NCI-H2171 treated with DMSO at 0.1 percent for 48 hours (cell line): ENCODE results near the gene COX19.
"Not testable (repeated sequence)": the region's sequence is repeated elsewhere in the genome, so short reads cannot be mapped to it uniquely, and the experiment has no call there.

Experiments used
- DNase-seq: peaks from one replicate; lab custom pipeline; 2025; lab: John Stamatoyannopoulos, UW

Gene COX19

DNA sequence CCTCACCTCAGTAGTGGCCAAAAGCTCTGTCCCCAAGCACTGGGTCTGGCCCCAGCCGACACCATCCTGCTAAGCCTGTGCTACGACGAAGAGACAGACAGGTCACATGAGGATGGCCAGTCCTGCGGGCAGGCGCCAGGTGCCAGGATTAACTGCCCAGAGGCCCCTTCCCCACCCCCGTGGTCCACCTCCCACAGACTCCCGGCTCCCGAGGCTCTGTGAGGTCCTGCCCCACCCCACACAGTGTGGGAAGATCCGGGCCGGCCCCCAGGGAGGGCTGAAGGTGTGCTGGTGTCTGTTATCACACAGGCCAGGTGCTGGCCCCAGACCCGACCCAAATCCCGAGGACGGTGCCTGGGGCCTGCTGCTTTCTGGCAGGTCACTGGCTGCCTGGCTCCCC lies 34.9 kb upstream of the COX19 start:
- no peak for DNase-seq

DNA sequence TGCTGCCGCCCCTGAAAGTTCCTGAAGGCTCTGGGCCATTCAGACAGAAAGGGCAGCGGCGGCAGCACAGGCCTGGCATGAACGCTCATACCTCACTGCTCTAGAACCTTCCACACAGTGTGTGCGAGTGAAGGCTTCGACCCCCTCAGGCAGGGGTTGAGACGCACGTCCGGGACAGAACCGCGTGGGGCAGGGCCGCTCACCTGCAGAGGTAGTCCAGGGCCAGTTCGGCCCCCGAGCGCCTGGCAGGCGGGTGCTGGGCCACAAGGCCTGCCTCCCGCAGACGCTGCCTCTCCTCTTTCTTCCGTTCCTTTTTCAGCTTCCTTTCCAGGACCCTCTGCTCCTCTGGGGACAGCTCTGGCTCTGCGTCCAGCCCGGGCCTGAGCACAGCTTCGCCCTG lies 34.4 kb upstream of the COX19 start:
- DNase-seq: no peak

DNA sequence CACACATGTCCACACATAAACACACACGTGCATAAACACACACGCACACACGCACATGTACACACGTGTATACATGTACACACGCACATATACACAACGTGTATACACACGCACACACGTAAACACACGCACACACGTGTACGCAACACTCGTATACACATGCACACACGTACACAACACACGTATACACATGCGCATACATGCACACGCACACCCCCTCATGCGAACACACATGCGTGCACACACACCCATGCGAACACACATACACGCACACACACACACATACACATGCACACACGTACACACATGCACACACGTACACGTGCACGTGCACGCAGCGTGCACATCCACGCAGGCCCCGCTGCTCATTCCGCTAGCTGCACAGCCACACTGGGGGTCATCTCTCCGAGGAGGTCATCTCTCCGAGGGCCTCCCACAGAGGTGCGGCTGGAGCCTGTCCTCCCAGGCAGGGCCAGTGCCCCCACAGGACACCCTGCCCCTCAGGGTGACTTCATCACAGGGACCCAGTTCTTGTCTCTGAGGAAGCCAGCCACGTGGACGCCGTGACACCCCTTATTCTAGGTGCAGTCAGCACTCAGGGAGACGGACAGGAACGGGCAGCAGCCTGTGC lies 33.5 kb upstream of the COX19 start:
- DNase-seq: no peak

DNA sequence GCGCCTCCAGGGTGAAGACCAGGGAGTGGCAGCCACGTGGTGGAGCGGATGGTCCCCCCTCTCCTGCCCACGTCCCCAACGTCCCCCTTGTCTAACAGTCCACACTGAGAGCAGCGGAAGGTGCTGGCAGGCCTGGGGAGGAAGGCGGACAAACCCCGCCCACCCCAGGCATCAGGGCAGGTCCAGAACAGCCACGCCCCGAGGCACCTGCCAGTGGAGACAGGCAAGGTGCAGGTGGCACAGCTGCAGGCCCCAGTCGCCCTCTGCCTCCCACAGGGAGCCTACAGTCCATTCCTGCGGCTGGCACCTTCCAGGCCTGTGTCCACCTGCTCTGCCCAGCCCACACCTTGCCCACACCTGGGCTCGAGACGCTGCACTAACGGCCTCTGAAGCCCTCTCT lies 32.6 kb upstream of the COX19 start:
- DNase-seq: no peak

DNA sequence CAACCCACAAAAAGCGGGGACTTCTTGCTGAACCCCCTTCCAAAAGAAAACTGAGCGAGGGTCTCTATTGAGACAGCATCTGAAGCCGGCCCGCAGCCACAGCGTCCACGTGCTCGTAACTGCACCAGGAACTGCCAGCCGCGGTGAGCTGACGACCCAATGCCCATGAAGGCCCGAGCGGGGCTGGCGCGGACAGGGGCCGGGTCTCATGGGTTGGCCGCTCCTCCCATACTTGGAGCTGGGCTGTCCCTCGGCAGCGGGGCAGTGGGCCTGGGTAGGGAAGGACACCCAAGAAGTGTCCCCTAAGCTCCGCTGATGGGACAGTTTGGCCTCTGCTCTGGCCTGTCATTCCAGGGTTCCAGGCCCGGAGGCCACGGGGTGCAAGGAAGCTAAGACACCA lies 30.0 kb upstream of the COX19 start:
- no peak for DNase-seq

DNA sequence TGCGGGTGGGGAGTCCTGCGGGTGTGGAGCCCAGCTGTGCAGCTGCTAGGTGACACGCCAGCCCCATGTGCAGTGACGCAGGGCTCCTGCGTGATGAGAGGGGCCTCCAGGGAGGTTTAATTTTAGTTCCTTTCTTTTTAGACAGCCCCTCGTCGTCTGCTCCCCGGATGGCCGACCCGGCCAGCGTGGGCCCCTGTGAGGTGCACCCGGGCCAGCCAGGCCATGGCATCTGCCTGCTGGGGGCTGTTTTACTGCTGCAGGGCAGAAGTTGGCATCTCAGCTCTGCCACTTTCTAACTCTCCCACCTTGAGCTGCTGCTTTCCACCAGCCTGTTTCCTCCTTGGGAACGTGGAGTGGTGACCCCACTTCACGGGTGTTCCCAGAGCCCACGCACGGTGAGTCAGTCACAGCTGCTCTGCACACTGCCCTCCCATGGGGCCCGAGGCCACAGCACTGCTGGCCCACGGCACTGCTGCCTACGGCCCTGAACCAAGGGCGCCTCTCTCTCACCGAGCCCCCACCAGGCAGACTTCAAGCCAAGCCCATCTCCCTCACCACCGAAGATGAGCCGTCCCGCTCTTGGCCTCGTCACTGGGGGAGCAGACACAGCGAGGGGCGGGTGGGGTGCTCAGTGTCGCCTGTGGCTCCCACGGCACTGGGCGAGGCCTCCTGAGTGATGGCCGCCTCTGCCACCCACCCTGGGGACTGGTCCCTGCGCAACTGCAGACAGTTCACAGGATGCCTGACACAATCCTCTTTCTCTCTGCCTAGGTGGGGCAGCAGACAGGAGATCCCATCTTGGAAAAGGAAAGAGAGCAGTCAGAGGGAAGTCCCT lies 28.9 kb upstream of the COX19 start:
- DNase-seq: no peak

DNA sequence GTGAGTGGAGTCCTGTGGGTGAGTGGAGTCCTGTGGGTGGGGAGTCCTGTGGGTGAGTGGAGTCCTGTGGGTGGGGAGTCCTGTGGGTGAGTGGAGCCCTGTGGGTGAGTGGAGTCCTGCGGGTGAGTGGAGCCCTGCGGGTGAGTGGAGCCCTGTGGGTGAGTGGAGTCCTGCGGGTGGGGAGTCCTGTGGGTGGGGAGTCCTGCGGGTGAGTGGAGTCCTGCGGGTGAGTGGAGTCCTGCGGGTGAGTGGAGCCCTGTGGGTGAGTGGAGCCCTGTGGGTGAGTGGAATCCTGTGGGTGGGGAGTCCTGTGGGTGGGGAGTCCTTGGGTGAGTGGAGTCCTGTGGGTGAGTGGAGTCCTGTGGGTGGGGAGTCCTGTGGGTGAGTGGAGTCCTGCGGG lies 27.1 kb upstream of the COX19 start:
- DNase-seq: not testable (repeated sequence)

DNA sequence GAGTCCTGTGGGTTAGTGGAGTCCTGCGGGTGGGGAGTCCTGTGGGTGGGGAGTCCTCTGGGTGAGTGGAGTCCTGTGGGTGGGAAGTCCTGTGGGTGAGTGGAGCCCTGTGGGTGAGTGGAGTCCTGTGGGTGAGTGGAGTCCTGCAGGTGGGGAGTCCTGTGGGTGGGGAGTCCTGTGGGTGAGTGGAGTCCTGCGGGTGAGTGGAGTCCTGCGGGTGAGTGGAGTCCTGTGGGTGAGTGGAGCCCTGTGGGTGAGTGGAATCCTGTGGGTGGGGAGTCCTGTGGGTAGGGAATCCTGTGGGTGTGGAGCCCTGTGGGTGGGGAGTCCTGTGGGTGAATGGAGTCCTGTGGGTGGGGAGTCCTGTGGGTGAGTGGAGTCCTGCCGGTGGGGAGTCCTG lies 26.7 kb upstream of the COX19 start:
- DNase-seq: not testable (repeated sequence)

DNA sequence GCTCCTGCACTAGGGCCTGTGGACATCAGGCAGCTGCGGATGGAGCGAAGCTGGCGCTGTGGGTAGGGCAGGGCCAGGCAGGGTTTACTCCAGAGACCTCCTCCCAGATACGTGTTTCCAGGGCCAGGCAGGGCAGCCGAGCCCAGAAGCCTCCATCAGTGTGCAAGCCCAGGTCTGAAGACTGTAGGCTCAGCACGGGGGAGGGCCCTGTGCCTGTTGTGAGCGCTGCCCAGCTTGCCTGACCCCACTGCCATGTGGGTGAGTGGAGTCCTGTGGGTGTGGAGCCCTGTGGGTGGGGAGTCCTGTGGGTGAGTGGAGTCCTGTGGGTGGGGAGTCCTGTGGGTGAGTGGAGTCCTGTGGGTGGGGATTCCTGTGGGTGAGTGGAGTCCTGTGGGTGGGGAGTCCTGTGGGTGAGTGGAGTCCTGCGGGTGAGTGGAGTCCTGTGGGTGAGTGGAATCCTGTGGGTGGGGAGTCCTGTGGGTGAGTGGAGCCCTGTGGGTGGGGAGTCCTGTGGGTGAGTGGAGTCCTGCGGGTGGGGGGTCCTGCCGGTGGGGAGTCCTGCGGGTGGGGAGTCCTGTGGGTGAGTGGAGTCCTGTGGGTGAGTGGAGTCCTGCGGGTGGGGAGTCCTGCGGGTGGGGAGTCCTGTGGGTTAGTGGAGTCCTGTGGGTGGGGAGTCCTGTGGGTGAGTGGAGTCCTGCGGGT lies 25.9 kb upstream of the COX19 start:
- DNase-seq: peak; percentile 33

DNA sequence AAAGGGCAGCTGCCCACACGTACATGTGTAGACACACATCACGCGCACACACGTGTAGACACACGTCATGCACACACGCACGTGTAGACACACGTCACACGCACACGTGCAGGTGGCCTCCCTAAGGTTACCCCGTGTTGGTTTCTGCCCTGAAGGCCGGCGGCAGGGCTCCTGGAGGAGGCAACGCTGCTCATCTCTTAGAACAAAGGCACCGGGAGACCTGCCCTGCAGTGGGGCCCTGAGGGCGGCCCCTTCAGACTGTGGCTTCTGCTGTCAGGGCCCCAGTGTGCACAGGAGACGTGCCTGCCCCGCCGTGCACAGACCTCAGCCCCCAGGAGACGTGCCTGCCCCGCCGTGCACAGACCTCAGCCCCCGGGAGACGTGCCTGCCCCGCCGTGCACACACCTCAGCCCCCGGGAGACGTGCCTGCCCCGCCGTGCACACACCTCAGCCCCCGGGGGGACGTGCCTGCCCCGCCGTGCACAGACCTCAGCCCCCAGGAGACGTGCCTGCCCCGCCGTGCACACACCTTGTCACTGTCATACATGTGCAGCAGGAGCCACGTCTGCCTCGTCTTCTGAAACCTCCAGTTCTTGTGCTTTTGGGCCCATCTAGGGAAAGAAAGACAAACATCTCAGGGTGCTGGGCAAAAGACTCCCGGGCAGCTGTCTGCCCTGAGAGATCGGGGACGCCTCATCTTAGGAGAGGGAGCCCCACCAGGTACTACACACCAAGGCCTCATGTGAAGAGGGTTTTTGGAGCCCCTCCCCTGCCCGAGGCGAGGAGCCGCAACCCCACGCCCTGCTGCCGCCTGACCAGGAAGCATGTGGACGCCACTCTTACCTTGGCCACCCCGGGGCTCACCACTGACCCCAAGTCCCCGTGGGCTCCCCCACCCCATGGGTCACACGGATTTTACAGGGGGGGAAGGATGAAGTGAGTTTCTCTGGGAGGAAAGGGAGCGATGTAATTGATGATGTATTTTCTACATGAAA lies 24.9 kb upstream of the COX19 start:
- DNase-seq: no peak

DNA sequence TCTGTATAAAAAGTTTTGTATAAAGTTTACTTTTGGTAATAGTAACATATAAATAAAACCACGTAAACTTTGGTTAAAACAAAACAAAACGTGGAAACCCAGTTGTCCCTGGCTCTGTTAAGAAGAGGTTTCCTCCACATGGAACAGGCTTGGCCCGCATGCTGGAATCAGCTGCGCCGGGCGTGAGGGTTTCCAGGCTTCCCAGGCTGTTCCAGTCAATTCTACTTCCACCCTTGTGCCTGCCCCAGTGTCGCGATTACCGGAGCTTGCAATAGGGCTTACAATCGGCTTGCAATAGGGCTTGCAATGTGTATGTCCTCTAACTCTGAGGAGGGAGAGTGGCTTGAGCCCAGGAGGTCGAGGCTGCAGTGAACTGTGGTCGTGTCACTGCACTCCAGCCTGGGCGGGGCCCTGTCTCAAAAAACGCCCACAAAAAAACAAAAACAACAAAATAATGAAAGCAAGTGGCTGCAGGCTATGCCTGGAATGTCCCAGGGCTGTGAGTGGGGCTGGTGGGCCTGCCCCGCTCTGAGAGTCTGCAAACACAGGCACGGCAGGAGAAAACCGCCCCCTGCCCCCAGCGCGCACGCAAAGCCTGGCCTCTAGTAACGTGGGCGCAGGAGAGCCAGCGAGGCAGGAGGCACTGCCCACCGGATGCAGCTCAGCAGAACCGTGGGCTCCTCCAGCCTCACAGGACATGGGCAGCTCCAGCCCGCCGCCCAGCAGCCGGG lies 24.0 kb upstream of the COX19 start:
- no peak for DNase-seq

DNA sequence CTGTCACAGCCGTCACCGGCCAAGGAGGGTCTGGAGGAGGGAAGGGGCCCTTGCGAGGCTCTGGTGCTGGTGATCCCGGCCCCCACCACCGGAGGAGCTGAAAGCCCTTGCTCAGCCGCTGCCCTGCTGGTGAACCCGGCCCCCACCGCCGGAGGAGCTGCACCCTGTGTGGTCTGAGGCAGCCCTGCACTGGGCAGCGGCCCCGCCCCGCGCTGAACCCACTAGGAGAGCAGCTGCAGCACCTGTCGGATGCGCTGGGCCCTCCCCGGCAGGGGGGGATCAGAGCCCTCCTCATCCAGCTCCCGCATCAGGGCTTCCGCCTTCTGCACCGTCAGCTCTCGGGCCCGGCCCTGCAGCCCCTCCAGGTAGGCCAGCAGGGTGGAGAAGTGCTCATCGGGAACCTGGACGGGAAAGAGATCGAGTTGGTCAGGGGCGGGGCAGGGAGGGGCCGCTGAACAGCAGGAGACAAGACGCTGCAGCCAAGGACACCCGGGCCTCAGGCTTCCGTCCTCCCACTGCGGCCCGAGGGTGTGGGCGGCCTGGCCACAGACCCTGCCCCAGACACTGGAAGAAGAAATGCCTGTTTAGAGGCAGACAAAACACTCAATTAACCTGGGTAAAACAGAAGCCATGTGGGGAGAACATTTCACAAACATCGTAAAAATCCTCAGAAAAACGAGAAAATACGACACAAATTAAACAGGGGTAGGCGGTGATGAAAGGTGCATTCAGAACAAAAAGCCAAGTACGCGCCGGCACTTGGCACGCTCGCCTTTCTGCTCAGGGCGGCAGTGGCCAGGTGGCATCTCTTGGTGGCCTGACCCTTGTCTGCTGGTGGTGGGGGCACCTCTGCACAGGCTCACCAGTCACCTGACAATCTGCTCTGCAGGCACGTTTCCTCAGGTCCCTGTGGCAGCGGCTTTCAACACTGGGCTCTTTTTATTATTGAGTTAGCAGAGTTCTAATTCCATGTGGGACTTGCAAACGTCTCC lies 22.4 kb upstream of the COX19 start:
- no peak for DNase-seq

DNA sequence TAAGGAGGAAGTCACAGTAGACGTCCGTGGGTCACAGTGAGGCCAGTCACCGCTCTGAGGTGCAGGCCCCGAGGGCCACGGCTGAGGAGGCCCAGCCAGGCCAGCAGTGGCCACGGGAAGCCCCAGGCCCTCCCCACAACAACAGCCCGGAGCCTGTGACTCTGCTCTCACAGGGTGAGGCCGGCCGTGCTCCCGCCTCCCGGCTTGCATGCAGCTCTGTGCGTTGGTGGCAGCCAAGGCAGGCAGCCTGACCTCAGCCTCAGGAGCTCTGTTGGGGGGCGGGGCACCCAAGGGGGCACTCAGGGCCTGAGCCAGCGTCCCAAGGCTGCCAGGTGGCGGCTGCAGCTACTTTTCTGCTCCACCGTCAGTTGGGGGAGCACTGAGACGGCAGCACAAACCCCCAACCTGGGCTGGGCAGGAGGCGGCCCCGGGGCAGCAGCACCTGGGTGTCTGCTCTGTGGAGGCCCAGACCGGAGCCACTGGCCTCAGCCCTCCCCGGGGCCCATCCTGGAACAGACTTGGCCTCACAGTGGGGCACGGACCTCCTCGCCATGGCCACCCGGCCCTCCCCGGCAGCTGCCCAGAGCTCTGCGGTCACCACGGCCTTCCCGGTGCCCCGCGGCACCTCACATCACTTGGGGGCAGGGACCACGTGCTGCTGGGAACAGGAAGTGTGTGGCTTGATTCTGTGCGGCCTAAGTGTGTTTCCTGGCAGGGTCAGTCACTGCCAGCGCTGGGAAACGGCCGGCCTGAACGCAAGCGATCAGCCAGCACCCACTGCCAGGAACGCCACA lies 20.9 kb upstream of the COX19 start:
- DNase-seq: no peak

DNA sequence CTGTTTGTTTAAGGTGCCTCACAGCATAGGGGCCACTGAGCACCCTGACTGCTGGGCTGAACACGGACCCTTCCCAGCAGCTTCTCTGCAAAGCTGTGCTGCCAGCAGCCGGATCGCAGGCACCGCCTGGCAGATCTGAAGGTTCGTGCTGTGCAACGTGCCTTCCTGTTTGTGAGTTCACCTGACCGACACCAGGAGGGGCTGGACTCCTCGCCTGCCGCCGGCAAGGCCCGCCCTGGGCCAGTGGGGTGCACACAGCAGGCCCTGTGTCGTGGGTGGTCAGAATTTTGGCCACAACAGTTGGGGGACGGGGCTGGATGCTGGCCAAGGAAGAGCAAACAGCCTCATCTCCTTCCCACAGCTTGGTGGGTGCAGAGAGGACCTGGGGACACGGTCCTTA lies 20.2 kb upstream of the COX19 start:
- DNase-seq: no peak

DNA sequence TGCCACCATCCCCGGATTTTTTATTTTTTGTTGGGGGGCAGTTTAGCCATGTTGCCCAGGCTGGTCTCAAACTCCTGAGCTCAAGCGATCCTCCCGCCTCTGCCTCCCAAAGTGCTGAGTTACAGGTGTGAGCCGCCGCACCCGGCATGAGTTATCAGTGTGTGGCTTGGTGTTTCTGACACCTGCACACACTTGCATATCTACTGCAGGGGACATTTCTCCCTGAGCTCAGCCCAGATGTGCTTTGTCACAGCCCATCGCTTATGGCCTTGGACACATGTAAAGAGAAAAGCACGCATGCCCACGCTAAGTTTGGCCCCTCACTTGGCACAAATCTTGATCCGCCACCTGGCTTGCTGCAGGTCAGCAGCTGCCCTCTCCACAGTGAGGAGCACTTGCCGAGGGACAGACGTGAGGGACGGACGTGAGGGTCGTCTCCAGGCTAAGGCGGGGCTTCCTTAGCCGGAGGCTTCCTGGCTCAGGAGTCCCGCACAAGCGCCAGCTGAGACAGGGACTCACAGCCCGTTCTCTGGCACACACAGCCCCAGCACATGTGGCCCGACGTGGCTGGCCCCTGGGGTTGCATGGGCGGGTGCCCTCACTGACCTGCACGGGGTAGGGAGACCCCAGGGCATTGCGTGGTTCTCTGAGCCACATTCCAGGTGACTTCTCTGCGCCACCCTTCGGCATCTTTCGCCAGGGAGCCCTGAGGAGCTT lies 19.4 kb upstream of the COX19 start:
- DNase-seq: no peak

DNA sequence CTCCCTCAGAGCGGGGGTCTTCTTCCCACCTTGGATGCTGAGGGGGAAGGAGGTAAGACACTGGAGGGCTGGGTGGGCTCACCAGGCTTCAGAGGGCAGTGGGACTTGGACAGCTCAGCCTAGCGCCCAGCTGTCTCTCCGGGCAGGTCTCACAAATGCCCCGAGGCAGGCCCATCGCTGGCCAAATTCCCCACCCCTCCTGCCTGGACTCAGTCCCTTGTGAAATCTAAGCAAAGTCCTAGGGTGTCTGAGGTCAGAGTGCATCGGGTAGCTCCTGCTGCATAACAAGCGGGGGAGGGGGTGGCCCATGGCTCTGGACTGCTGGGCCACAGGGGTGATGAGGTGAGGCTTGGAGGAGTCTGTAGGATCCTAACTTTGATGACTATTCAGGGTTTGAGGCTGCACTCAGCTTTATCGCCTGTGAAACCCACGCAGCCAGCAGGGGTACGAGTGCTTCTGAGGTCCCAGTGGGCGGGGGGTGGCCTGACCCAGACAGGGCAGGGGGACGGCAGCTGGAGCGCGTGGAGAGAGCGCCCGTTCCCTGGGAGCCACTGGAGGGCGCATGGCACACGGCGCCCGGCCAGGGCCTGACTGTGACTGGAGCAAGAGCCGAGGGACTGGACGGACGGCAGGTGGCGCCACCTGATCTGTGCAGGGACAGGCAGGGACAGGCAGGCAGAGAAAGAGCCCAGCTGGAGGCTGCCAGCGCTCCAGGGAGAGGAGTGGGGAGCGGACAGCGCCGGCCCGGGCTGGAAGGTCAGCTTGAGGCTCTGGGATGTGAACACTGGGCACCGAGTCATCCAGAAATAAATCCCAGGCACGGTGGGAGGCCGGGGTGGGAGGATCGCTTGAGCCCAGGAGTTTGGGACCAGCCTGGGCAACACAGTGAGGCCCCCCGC lies 17.6 kb upstream of the COX19 start:
- DNase-seq: peak; percentile 94
